Upper lobe of left lung (tissue), 6 donors: ENCODE measurements around the gene DGLUCY. TPM values are rescaled to one million over a fixed set of nuclear protein-coding genes. Genes with fewer than 3 reads are reported as not detected.
"Not testable (repeated sequence)": the region's sequence is repeated elsewhere in the genome, so short reads cannot be mapped to it uniquely, and the experiment has no call there.

Source experiments
- ATAC-seq, 2 donors: fragments of 200-7000 bp; cut with Tn5 transposase; one replicate each; pipeline ENCODE4 v1.9.1; 2022; ENCODE audit warnings: mild to moderate bottlenecking in 2 of 2, moderate library complexity in 2 of 2; ENCODE audit not compliant: low FRiP score in 2 of 2
- DNase-seq, 2 donors: peaks; one replicate each; pipeline ENCODE4 v3.0.0-alpha.2; 2019 to 2020
- H3K27ac ChIP-seq, 4 donors: fragments of 200-600 bp; sonication (generic); one replicate each; pipeline ENCODE4 v1.5.1; 2016 to 2019
- H3K27me3 ChIP-seq, 4 donors: fragments of 200-600 bp; sonication (generic); one replicate each; pipeline ENCODE4 v1.5.1; 2017 to 2019
- H3K36me3 ChIP-seq, 4 donors: fragments of 200-600 bp; sonication (generic); one replicate each; pipeline ENCODE4 v1.5.1; 2016 to 2019
- H3K4me1 ChIP-seq, 4 donors: fragments of 200-600 bp; sonication (generic); one replicate each; pipeline ENCODE4 v1.5.1; 2018 to 2019
- H3K4me3 ChIP-seq, 4 donors: fragments of 200-600 bp; sonication (generic); one replicate each; pipeline ENCODE4 v1.5.1; 2017 to 2019; ENCODE audit warnings: mild to moderate bottlenecking in 2 of 4, moderate library complexity in 1 of 4
- H3K9me3 ChIP-seq, 4 donors: fragments of 200-600 bp; sonication (generic); one replicate each; pipeline ENCODE4 v1.5.1; 2018 to 2019
- CTCF ChIP-seq, 6 experiments: fragments of 450-650 bp in 4 of 6; fragments of 200-600 bp in 2 of 6; sonication (generic) in 2 of 6; IDR thresholded peaks; one replicate each; pipeline ENCODE4 v1.5.1; 2016 to 2019; ENCODE audit warnings: antibody characterized with exemption in 6 of 6
- EP300 ChIP-seq, 4 donors: sonication (generic); formaldehyde crosslinking; IDR thresholded peaks; one replicate each; pipeline ENCODE4 v1.5.1; 2017; ENCODE audit warnings: antibody characterized with exemption in 4 of 4, control low read depth in 2 of 4
- POLR2A ChIP-seq, 4 donors: fragments of 450-650 bp; IDR thresholded peaks; one replicate each; pipeline ENCODE4 v1.5.1; 2016 to 2017; ENCODE audit warnings: antibody characterized with exemption in 4 of 4, mild to moderate bottlenecking in 2 of 4
- POLR2AphosphoS5 ChIP-seq, 2 donors: sonication (generic); formaldehyde crosslinking; IDR thresholded peaks; one replicate each; pipeline ENCODE4 v1.5.1; 2017; ENCODE audit warnings: antibody characterized with exemption in 2 of 2
- WGBS, 2 donors: methylation state at CpG; one replicate each; pipeline ENCODE4 v1.1.5; 2017 to 2018; 5-methylcytosine and 5-hydroxymethylcytosine counted together
- total RNA-seq, 6 donors: library from RNA; depleted of rRNA in 4 of 6; stranded (reverse); fragments of >200 nt in 4 of 6; gene quantifications; one replicate each; pipeline versions ENCODE4 v1.1.0 to v1.2.1, GENCODE V29; 2016 to 2021
- donor health status: DM: no; HTN: no; CAD: no; lungs with moderate emphysema.
- donor health status: DM: no; HTN: yes; CAD: no; lungs with severe emphysema.

DGLUCY gene
- total RNA-seq, 6 donors from 2014 or later: 54.7 to 141 (median 80.3) TPM

- ATAC-seq: no peak
- peaks cover 0 to 2% (median 0%) of the 10 kb centered on the region in 4 donors for H3K9me3 ChIP-seq
Observed at GRCh38 chr14:91075553-91075952, 38.3 kb upstream of the DGLUCY start.

DNA sequence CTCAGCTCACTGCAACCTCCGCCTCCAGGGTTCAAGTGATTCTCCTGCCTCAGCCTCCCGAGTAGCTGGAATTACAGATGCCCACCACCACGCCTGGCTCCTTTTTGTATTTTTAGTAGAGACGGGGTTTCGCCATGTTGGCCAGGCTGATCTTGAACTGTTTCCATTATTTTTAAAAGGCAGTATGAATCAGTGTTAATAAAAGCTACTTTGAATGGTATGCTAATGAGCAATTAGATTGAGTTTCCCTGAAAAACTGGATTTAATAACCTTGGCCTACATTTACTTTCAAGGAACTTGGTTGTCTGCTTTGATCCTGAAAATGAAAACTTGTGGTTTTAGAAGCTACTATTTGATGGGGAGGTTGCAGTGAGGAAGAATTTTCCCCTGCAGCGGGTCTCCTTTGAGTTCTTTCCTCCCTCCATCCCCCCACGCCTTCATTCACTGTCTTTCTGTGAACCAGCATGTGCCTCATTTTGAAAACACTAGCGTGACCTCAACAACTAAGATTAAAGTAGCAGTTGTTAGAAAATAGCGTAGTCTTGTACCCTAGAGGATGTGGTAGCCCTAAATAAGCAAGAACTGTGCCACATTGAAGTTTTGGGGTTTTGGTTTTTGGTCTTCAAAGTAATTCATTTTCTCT lies 35.7 kb upstream of the DGLUCY start:
- no peaks in the 10 kb centered on the region for H3K36me3 ChIP-seq
- H3K4me3 ChIP-seq: no peak overlapping the region
- no peaks in the 10 kb centered on the region for H3K9me3 ChIP-seq
- H3K27me3 ChIP-seq: no peaks in the 10 kb centered on the region
- H3K27ac ChIP-seq: no peak overlapping the region
- ATAC-seq (no peak), DNase-seq (no peak)
- WGBS, 2 donors: 89 to 90% methylated on average over 9 of the region's 9 CpGs
- H3K4me1 ChIP-seq: no peaks in the 10 kb centered on the region
- TF ChIP-seq POLR2A (IDR thresholded peaks at IDR 0.05): no peak
- TF ChIP-seq EP300 (IDR thresholded peaks at IDR 0.05): no peak
- no peak for TF ChIP-seq CTCF (IDR thresholded peaks at IDR 0.05)
- no peak for TF ChIP-seq POLR2AphosphoS5 (IDR thresholded peaks at IDR 0.05)

More at GRCh38 chr14:91075553-91075952, 38.3 kb upstream of the DGLUCY start:
- 79 to 82% methylated on average over 5 of the region's 5 CpGs for WGBS, 2 donors
- Histone ChIP-seq H3K4me3 (no peak overlapping the region), H3K36me3 (no peaks in the 10 kb centered on the region), H3K27me3 (no peaks in the 10 kb centered on the region), H3K4me1 (no peaks in the 10 kb centered on the region), H3K27ac (no peak overlapping the region)
- no peak for TF ChIP-seq CTCF (IDR thresholded peaks at IDR 0.05)
- no peak for TF ChIP-seq EP300 (IDR thresholded peaks at IDR 0.05)
- TF ChIP-seq POLR2AphosphoS5 (IDR thresholded peaks at IDR 0.05): no peak
- no peak for TF ChIP-seq POLR2A (IDR thresholded peaks at IDR 0.05)
- DNase-seq: no peak

DNA sequence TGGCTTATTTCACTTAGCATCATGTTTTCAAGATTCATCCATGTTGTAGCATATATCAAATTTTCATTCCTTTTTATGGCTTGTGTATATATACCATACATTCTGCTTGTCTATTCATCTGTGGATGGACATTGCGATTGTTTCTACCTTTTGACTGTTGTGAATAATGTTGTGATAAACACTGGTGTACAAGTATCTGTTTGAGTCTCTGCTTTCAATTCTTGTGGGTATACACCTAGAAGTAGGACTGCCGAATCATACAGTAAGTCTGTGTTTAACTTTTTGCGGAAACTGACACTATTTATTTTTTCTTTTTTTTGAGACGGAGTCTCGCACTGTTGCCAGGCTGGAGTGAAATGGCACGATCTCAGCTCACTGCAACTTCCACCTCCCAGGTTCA lies 33.8 kb upstream of the DGLUCY start:
- no peak overlapping the region for H3K4me3 ChIP-seq
- 97 to 100% methylated on average over 6 of the region's 6 CpGs for WGBS, 2 donors
- no peak for DNase-seq
- no peak overlapping the region for H3K27ac ChIP-seq
- TF ChIP-seq EP300 (IDR thresholded peaks at IDR 0.05) (no peak), POLR2AphosphoS5 (IDR thresholded peaks at IDR 0.05) (no peak), POLR2A (IDR thresholded peaks at IDR 0.05) (no peak), CTCF (IDR thresholded peaks at IDR 0.05) (no peak)
- H3K4me1 ChIP-seq: no peaks in the 10 kb centered on the region
- H3K9me3 ChIP-seq: no peaks in the 10 kb centered on the region
- ATAC-seq: no peak
- H3K27me3 ChIP-seq: no peaks in the 10 kb centered on the region
- H3K36me3 ChIP-seq: no peaks in the 10 kb centered on the region

- H3K27ac ChIP-seq: no peak overlapping the region
- WGBS, 2 donors: 86 to 88% methylated on average over 3 of the region's 3 CpGs
- no peaks in the 10 kb centered on the region for H3K9me3 ChIP-seq
- TF ChIP-seq CTCF (IDR thresholded peaks at IDR 0.05) (no peak), POLR2A (IDR thresholded peaks at IDR 0.05) (no peak), EP300 (IDR thresholded peaks at IDR 0.05) (no peak), POLR2AphosphoS5 (IDR thresholded peaks at IDR 0.05) (no peak)
- H3K36me3 ChIP-seq: no peaks in the 10 kb centered on the region
- H3K4me3 ChIP-seq: no peak overlapping the region
- ATAC-seq (no peak), DNase-seq (no peak)
- peaks cover 0 to 4% (median 0%) of the 10 kb centered on the region in 4 donors for H3K4me1 ChIP-seq
- H3K27me3 ChIP-seq: no peaks in the 10 kb centered on the region
Observed at GRCh38 chr14:91082282-91082681, 31.6 kb upstream of the DGLUCY start.

- TF ChIP-seq EP300 (IDR thresholded peaks at IDR 0.05): no peak
- TF ChIP-seq POLR2A (IDR thresholded peaks at IDR 0.05): no peak
- no peak for TF ChIP-seq CTCF (IDR thresholded peaks at IDR 0.05)
- TF ChIP-seq POLR2AphosphoS5 (IDR thresholded peaks at IDR 0.05): no peak
- Histone ChIP-seq H3K4me3 (no peak overlapping the region), H3K27ac (no peak overlapping the region), H3K27me3 (no peaks in the 10 kb centered on the region), H3K4me1 (peaks cover 0 to 4% (median 0%) of the 10 kb centered on the region in 4 donors), H3K36me3 (no peaks in the 10 kb centered on the region), H3K9me3 (no peaks in the 10 kb centered on the region)
- DNase-seq (no peak), ATAC-seq (no peak)
- 79 to 83% methylated on average over 2 of the region's 2 CpGs for WGBS, 2 donors
Observed at GRCh38 chr14:91084516-91084915, 29.4 kb upstream of the DGLUCY start.

- H3K36me3 ChIP-seq, H3K4me1 ChIP-seq, H3K4me3 ChIP-seq, ATAC-seq, H3K27me3 ChIP-seq, H3K9me3 ChIP-seq: not testable (repeated sequence)
- H3K27ac ChIP-seq: peak overlapping the region in 2 of 4 donors; percentile 36 to 52
- DNase-seq: peak in 1 of 2 donors; percentile 37
- WGBS, 2 donors: 53 to 56% methylated on average over 5 of the region's 5 CpGs
Observed at GRCh38 chr14:91087470-91087869, 26.4 kb upstream of the DGLUCY start.
